NCI-H187 (cell line): ENCODE data around the gene HPCAL1.

Source experiments
- DNase-seq, 2 experiments: peaks; one replicate each; lab custom pipeline; 2025; lab: John Stamatoyannopoulos, UW

The HPCAL1 gene

GRCh38 chr2:10407841-10408648 lies 105.3 kb downstream of the HPCAL1 start:
- DNase-seq, result no peak

DNA sequence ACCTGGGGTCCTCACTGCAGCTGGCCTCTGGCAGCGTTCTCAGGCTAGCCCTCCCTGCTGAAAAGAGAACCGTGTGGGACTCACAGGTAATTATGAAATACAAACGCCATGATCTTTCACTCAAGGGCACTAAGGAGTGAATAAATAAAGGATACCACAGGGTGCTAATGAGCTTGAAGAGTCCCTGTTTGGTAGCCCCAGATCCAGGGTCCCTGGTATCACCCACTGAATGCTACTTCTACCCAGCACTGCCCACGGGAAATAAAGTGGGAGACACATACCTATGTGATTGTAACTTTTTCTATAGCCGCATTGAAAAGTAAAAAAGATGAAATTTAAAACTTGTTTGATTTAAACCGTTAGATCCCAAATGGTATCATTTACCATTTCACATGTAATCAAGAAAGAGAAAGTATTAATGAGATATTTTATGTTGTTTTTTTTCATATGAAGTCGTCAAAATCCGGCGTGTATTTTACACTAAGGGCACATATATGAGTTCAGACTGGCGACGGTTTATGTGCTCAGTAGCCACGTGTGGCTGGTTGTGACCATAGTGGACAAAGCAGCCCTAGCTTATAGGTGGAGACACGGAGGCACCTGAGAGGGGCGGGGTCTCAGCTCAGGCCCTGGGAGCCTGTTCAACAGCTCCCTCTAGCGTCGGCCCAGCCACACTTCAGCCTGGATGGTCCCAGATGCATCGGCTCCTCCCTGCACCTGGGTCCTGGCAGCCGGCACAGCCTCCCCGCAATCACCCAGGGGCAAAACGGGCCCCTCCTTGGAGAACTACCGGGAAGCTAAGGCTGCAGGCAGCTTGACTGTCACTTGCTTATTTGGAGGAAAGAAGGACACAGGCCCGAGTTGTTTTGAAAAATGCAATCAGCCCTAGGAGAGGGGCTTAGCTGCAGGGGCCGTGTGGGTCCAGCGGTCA lies 106.2 kb downstream of the HPCAL1 start:
- peak; percentile 88 to 93 for DNase-seq

GRCh38 chr2:10410001-10410822 lies 107.5 kb downstream of the HPCAL1 start:
- DNase-seq, result no peak

DNA sequence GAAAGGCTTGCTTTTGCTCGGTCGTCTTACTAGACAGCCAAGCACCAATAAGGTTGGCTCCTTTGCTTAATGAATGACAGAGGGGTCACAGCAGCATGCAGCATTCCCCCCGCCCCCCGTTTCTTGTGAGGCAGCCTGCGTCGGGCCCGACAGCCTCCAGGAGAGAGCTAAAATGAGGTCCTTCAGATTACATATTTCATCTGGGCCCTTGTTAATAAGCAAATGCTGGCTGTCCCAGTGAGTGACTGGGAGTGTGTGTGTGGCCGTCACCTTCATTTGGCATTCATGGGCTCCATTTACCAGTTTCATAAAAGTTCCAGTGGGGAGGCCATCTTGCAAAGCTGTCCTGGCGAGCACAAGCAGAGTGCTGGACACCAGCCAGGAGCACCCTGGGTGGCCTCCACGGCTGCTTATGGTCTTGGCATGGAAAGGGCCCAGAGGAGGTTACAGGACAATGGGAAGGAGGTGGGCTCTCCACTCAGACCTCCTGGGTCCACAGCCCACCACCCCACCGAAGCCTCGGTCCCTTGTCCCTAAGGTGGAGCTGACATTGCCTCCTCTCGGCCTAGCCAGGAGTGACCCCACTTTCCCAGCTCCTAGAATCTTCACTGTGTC lies 108.2 kb downstream of the HPCAL1 start:
- no peak for DNase-seq

DNA sequence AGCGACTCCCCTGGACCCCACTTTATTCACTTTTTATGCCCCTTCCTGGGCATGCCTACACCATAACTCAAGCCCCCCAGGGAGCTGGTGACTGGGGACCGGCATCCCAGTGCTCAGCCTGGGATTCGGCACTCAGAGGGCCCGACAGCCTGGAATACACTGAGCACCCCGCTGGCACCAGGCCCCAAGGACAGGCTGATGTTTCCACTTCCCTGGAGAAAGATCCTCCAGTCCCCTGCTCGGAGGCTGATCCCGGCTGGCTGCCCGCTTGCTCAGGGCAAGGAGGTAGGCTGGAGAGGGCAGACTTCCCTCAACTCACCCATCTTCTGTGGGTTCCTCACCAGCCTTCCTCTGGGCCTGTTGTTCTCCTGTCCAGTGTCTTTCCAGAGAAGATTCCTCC lies 108.9 kb downstream of the HPCAL1 start:
- no peak for DNase-seq

GRCh38 chr2:10412380-10412779 lies 109.7 kb downstream of the HPCAL1 start:
- no peak for DNase-seq

DNA sequence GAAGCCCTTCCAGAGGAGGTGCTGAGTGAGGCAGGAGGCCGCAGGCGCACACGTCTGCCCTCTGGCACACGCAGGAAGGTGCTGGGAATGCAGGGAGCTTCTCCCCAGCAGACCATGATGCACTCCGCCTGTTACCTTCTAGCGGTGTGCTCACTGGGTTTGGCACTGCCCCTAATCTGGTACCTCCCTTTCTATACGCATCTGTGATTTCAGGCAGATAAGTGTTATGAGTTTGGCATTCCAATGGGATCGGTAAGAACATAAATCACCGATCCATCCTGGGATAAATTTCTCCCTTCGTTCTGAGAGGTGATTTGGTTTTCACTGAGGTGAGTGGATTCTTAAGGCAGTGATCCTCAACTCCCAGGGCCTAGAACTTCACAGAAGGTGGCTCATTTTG lies 110.8 kb downstream of the HPCAL1 start:
- DNase-seq, result no peak

DNA sequence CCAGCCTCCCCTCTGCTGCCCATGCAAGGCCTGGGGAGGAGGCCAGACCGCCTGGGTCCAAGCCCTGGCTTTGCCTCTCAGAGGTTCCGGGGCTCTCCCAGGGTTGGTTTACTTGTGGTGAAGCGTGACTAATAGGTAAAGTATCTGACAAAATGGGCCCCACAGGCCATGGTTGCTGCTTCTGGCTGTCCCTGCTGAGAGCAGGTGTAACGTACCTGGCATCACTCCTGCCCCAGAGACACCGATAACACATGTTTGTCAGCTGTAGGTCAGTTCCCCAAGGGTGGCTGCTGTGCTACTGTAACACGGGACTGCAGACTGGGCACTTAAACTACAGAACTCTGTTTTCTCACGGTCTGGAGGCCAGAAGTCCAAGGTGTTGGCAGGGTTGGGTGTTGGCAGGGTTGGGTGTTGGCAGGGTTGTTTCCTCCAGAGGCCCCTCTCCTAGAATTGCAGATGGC lies 111.3 kb downstream of the HPCAL1 start:
- DNase-seq, result peak in 1 of 2 experiments; percentile 56

- DNase-seq, result peak; percentile 40 to 68
Observed at GRCh38 chr2:10414591-10414990, 111.9 kb downstream of the HPCAL1 start.

DNA sequence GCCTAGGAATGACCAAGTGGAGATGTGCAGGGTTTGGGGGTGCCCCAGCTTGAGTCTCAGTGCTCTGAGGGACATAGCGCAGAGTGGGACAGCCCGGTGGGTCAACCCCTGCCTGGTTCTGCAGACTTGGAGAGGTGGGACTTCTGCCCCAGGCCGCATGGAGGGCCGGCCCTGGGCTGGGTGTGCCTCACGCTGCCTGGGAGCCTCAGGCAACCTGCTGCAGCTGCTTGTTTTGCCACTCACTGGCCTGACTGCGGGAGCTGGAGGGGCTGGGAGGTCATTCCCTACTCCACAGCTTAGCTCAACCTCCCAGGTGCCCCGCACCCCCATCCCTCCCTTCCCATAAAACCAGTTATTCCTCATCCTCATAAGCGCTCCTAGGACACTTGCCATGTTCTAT lies 112.3 kb downstream of the HPCAL1 start:
- no peak for DNase-seq

- no peak for DNase-seq
Observed at GRCh38 chr2:10415640-10416039, 112.9 kb downstream of the HPCAL1 start.

GRCh38 chr2:10417551-10418335 lies 115.0 kb downstream of the HPCAL1 start:
- DNase-seq, result no peak

GRCh38 chr2:10419553-10420257 lies 117.0 kb downstream of the HPCAL1 start:
- DNase-seq, result no peak

- no peak for DNase-seq
Observed at GRCh38 chr2:10422251-10422650, 119.5 kb downstream of the HPCAL1 start.

DNA sequence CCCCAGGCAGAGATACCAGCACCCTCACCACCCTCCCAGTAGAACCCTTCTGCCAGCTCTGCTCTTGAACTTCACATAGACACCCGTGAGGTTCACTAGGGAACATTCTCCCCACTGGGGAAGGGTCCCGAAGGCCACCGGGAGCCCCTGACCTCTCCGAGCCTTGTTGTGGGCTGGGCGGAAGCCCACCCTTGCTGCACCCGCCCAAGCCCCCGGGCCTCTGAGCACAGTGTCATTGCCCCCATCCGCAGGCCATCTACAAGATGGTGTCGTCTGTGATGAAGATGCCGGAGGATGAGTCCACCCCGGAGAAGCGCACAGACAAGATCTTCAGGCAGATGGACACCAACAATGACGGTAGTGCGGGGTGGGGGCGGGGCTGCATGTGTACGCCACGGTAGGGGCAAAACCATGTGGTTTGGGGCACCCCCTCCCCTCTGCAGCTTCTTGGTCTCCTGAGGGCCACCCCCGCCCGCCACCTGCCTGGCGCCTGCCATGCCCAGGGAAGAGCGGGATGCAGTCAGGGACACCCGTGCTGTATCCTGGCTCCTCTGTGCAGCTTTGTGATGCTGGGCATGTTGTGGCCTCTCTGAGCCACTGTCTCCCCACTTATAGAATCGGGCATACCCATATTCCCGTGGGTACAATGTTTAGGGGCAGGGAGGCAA lies 120.2 kb downstream of the HPCAL1 start:
- DNase-seq, result no peak

- DNase-seq, result no peak
Observed at GRCh38 chr2:10423400-10423774, 120.7 kb downstream of the HPCAL1 start.

- no peak for DNase-seq
Observed at GRCh38 chr2:10424051-10424450, 121.3 kb downstream of the HPCAL1 start.

DNA sequence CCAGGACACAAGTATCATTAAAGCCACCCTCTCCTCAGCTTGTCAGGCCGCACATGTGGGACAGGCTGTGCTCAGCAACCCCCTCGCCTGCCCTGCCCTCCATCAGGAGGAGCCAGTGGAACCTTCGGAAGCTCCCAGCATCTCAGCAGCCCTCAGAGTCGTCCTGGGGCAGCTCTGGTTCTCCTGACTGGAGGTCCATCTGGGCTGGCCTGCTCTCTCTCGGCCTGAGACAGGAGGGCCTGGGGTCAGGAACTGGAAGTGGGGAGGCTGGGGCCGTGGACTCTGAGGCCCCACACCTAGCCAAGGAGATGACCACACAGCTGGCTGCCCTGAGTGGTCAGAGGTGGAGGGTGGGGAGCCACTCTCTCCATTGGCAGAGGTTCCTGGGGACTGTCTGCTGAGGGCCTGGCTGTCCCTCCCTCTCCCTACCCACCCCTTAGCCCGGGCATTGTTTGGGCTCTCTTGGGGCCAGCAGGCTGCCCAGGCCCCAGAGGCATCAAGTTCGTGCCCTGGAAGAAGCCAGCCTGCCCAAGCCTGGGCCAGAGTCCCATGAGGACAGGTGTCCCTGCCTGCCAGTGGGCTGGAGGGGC lies 122.3 kb downstream of the HPCAL1 start:
- DNase-seq, result no peak

- DNase-seq, result no peak
Observed at GRCh38 chr2:10425699-10426098, 123.0 kb downstream of the HPCAL1 start.
